GM10847 (cell line): ENCODE results near the gene SON.

ENCODE experiments used
- POLR2A ChIP-seq: IDR thresholded peaks from 2 replicates; pipeline ENCODE4 v1.6.1; 2011; ENCODE audit not compliant: insufficient read length; ENCODE audit errors: extremely low read depth

The SON gene

DNA sequence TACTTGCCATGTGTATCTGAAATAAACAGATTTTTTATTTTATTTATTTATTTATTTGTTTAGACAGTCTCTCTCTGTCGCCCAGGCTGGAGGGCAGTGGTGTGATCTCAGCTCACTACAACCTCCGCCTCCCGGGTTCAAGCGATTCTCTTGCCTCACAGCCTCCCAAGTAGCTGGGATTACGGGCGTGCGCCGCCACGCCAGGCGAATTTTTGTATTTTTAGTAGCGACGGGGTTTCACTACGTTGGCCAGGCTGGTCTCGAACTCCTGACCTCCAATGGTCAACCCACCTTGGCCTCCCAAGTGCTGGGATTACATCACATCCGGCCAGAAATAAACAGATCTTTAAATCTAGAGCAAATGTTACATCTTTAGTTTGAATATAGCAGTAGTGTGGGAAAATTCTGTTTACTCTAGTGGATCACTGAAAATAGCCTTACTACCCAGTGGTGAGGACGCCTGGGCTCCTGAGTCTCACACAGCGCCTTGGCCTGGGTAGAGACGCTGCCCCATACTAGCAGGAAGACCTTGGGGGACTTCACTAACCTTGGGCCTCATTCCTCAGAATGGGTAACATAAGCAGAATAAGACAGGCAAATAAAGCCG, 1.6 kb upstream of the SON start:
- TF ChIP-seq POLR2A = no peak

DNA sequence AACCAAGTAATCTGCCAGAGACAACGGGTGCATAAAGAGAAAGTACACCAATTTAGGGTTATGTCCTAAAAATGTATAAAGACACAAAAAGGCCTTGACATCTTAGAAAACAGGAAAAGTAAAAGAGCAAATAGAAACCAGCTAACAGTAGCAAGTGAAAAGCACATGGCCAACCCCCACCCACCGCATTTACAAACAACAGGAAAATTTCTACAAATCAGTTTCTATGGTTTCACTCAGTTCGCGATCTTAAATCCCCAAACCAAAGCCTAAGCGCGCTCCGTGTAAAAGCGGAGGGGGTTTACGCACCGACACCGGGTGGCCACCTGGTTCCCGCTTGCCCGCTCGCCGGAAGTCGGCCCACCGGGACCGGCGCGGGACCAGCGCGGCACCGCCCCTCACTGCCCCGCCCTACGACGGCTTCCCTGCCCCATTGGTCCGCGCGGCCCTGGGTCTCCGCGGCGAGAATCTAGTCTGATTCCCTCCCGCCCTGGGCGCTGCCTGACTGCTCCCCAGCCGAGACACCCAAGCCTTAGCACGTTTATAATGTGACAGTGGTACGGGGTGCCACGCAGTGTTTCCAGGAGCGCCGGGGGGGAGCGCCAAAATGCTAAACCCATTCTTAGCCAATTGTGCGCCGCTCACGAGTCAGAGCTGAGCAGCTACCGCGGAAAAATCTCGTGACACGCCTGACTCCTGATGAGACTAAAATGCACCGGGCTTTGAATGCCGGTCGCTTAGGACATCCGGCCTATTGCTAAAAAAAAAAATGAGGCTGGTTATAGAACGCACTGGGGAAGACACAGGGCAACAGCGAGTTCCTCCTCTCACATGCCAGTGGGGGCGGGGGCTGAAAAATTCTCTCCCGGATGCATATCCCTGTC, 840 bp upstream of the SON start, which contains the start of gene GART:
TSS of gene GART (minus strand) at position 362 of the 884 bp plus-strand sequence. CDS start 2,802 bp downstream, outside the sequence.
- TF ChIP-seq POLR2A = peak; percentile 60

DNA sequence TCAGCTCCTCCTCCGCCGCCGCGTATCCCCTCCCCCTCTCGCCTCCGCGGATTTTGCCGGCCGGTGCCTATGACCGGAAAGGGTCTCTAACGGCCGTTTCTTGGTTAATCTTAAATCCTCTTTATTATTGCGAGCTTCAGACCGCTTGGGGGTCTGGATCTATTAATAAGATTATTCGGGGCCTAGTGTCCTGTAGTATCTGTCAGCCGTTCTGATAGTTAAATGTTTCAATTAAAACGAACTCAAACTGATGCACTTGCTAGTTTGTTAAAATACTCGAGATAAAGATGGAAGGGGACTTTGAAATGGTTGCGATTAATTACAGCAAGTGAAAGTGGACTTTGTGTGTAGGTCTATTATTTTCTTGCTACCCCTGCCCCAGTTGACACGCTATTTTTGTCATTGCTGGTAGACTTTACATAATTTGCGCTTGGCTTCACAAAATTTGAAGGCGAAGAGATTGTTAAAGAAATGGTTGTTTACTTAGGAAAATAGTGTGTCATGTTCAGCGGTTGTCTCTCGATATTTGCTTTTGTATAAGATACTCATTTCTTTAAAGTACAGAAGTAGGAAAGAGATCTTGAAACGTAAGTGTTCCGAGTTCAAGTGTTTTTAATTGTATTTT, 779 bp downstream of the SON start:
- no peak for TF ChIP-seq POLR2A

DNA sequence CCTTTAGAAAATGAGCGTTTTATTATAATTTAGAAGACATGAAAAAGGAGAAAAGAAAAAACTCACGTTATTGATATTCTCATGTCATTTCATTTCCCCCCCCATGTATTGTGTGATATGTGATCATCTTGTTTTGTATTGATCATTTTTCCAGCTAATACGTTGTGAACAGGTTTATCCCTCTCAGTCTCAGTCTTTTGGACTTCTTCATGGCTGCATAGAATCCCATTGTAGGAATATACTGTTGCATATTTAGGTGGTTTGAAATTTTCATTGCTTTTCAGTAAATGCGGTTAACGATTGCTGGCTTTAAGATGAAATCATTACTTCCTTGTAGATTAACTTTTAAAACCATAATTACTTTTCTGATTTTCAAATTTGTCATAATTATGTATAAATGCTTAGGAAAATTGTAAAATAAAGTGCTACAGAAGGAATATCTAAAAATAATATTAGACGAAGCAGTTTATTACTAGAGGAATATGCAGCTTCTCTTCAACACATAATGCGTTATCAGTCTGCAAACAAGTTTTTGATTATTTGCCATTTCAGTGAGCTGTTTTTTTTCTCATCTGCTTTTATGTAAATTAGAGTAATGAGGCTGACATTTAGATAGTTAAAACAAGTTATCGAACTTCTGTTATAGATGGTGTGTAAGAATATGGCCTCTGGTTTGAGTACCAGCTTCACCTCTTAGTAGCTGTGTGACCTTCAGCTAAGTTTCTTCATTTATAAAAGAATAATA, 1.8 kb downstream of the SON start:
- no peak for TF ChIP-seq POLR2A

DNA sequence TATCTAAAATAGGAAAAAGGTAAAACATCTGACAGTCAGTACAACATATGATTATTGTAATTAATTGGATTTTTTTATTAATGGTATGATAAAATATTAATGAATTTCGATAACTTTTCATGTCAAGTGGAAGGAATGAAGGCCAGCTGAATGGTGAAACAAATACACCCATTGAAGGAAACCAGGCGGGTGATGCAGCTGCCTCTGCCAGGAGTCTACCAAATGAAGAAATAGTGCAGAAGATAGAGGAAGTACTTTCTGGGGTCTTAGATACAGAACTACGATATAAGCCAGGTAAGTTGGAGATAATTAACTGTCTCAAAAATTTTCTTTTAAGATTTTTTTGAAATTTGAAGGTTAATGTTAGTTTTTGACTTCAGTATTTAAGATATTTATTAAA, 3.2 kb downstream of the SON start:
- TF ChIP-seq POLR2A = no peak

DNA sequence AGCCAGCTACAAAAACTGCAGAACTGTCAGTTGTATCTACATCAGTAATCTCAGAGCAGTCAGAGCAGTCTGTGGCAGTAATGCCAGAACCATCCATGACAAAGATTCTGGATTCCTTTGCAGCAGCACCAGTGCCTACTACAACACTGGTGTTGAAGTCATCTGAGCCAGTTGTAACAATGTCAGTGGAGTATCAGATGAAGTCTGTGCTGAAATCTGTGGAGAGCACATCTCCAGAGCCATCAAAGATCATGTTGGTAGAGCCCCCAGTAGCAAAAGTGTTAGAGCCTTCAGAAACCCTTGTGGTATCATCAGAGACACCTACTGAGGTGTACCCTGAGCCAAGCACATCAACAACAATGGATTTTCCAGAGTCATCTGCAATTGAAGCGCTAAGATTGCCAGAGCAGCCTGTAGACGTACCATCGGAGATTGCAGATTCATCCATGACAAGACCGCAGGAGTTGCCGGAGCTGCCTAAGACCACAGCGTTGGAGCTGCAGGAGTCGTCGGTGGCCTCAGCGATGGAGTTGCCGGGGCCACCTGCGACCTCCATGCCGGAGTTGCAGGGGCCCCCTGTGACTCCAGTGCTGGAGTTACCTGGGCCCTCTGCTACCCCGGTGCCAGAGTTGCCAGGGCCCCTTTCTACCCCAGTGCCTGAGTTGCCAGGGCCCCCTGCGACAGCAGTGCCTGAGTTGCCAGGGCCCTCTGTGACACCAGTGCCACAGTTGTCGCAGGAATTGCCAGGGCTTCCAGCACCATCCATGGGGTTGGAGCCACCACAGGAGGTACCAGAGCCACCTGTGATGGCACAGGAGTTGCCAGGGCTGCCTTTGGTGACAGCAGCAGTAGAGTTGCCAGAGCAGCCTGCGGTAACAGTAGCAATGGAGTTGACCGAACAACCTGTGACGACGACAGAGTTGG, 7.3 kb downstream of the SON start:
- no peak for TF ChIP-seq POLR2A

DNA sequence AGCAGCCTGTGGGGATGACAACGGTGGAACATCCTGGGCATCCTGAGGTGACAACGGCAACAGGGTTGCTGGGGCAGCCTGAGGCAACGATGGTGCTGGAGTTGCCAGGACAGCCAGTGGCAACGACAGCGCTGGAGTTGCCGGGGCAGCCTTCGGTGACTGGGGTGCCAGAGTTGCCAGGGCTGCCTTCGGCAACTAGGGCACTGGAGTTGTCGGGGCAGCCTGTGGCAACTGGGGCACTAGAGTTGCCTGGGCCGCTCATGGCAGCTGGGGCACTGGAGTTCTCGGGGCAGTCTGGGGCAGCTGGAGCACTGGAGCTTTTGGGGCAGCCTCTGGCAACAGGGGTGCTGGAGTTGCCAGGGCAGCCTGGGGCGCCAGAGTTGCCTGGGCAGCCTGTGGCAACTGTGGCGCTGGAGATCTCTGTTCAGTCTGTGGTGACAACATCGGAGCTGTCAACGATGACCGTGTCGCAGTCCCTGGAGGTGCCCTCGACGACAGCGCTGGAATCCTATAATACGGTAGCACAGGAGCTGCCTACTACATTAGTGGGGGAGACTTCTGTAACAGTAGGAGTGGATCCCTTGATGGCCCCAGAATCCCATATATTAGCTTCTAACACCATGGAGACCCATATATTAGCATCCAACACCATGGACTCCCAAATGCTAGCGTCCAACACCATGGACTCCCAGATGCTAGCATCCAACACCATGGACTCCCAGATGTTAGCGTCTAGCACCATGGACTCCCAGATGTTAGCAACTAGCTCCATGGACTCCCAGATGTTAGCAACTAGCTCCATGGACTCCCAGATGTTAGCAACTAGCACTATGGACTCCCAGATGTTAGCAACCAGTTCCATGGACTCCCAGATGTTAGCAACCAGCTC, 8.2 kb downstream of the SON start:
- TF ChIP-seq POLR2A = no peak

DNA sequence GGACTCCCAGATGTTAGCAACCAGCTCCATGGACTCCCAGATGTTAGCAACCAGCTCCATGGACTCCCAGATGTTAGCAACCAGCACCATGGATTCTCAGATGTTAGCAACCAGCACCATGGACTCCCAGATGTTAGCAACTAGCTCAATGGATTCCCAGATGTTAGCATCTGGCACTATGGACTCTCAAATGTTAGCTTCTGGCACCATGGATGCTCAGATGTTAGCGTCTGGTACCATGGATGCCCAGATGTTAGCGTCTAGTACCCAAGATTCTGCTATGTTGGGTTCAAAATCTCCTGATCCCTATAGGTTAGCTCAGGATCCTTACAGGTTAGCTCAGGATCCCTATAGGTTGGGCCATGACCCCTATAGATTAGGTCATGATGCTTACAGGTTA, 8.8 kb downstream of the SON start:
- TF ChIP-seq POLR2A = no peak

DNA sequence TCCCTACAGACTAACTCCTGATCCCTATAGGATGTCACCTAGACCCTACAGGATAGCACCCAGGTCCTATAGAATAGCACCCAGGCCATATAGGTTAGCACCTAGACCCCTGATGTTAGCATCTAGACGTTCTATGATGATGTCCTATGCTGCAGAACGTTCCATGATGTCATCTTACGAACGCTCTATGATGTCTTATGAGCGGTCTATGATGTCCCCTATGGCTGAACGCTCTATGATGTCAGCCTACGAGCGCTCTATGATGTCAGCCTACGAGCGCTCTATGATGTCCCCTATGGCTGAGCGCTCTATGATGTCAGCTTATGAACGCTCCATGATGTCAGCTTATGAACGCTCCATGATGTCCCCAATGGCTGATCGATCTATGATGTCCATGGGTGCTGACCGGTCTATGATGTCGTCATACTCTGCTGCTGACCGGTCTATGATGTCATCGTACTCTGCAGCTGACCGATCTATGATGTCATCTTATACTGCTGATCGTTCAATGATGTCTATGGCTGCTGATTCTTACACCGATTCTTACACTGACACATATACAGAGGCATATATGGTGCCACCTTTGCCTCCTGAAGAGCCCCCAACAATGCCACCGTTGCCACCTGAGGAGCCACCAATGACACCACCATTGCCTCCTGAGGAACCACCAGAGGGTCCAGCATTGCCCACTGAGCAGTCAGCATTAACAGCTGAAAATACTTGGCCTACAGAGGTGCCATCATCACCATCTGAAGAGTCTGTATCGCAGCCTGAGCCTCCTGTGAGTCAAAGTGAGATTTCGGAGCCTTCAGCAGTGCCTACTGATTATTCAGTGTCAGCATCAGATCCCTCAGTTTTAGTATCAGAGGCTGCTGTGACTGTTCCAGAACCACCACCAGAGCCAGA, 9.5 kb downstream of the SON start:
- no peak for TF ChIP-seq POLR2A

DNA sequence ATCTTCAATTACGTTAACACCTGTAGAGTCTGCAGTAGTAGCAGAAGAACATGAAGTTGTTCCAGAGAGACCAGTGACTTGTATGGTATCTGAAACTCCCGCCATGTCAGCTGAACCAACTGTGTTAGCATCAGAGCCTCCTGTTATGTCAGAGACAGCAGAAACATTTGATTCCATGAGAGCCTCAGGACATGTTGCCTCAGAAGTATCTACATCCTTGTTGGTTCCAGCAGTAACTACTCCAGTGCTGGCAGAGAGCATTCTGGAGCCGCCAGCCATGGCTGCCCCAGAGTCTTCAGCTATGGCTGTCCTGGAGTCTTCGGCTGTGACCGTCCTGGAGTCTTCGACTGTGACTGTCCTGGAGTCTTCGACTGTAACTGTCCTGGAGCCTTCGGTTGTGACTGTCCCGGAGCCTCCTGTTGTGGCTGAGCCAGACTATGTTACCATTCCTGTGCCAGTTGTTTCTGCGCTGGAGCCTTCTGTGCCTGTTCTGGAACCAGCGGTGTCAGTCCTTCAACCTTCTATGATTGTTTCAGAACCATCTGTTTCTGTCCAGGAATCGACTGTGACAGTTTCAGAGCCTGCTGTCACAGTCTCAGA, 10.3 kb downstream of the SON start:
- TF ChIP-seq POLR2A = no peak

DNA sequence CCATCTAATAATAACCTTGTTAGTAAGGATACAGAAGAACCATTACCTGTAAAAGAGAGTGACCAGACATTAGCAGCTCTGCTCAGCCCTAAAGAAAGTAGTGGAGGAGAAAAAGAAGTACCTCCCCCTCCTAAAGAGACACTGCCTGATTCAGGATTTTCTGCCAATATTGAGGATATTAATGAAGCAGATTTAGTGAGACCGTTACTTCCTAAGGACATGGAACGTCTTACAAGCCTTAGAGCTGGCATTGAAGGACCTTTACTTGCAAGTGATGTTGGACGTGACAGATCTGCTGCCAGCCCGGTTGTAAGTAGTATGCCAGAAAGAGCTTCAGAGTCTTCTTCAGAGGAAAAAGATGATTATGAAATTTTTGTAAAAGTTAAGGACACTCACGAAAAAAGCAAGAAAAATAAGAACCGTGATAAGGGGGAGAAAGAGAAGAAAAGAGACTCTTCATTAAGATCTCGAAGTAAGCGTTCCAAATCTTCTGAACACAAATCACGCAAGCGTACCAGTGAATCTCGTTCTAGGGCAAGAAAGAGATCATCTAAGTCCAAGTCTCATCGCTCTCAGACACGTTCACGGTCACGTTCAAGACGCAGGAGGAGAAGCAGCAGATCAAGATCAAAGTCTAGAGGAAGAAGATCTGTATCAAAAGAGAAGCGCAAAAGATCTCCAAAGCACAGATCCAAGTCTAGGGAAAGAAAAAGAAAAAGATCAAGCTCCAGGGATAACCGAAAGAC, 11.6 kb downstream of the SON start:
- no peak for TF ChIP-seq POLR2A
